Inflammatory macrophage treated with lipopolysaccharide for 4 hours (primary cell): ENCODE measurements around the gene HBS1L.
"Not testable (repeated sequence)": the region's sequence is repeated elsewhere in the genome, so short reads cannot be mapped to it uniquely, and the experiment has no call there.

Experiments used
- DNase-seq: peaks from one replicate; pipeline ENCODE4 v3.0.0-alpha.2; 2020

Gene HBS1L

DNA sequence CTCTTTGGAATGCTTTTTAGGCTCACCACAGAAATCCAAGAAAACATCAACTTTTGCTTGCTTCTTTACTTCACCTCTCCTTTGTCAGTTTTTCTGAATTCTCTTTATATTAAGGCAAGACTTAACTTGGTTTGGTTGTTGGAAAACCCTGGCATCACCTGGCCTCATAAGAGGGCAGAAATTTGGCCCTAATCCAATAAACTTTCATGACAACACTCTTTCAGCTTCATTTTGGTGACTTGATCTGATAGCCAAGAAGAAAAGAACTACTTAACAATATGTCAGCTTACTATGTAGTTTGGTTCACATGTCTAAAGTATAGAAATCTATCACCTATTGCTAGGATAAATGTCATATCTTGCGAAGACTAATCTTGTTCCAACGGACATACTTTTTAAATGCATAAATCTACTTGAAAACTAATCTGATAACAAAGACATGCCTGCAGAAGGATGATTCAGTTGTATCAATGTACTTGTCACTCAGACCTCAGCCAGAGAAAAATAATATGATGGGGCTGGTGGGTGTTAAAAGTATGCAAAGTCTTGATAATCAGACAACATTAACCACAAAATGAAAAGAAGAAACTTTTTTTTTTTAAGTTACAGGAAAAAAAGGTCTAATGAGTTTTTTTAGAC is 19.3 kb upstream of the HBS1L start:
- DNase-seq, result no peak

DNA sequence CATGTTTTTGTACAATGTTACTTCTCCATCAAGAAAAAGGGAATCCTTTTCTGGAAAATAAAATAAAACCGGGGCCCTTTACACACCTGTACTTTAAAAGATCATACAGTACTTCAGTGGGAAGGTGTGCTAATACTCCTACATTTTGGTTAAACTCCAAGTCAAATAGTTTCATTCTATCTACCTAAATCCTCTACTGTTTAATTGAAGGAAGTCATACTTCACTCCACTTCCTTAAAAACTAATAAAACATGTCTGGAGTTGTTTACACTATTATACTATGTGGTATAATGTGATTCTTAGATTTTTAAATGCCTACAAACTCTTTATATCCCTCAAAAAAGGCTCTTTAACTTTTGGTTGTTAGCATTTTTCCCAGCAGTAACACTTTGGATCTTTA is 18.6 kb upstream of the HBS1L start:
- no peak for DNase-seq

DNA sequence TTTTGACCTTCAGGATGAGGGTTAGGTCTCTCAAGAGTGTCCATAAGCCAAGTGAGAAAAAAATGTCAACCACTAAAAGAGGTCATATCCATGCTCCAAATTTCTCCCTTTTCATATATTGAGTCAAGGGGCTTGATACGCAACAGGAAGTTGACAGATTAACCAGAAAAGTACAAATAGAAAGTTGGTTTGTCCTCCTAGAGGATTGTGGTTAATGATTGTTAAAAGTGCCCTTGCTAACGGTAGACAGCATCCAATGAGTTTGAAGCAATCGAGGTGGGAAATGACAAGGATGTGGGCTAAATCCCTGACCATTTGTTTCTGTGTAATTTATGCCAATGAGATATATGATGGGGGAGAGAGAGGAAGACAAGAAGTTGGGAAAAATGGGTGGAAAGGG is 18.1 kb upstream of the HBS1L start:
- no peak for DNase-seq

DNA sequence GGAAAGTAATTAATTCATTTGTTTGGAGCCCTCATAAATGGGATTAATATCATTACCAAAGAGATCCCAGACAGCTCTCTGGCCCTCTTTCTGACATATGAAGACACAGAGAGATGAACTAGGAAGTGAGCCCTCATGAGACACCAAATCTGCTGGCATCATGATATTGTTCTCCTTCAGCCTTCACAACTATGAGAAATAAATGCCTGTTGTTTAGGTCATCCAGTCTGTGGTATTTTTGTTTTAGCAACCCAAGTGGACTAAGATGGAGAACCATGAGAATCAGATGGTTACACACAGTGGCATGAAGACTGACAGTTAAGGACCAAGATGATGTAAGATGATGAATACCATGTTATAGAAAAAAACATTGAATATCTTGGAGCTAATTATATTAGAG is 16.9 kb upstream of the HBS1L start:
- DNase-seq, result peak; percentile 55

DNA sequence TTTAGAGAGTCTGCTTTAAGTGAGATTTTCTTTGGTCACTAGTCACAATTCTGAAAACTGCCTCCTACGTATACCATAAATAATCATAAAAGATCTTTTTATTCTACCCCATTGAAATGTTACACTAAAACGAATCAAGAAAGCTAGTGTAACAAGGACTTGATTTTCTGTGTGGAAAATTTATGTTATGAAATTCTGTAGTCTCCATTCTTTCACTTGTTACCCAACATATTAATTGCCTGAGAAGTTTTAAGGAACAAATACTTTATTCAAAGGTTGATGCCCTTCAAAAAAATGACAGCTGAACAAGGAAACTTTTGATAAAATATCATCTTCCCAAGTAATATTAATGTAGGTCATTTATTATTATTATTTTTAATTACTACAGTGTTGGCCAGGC is 13.3 kb upstream of the HBS1L start:
- DNase-seq, result peak; percentile 50

DNA sequence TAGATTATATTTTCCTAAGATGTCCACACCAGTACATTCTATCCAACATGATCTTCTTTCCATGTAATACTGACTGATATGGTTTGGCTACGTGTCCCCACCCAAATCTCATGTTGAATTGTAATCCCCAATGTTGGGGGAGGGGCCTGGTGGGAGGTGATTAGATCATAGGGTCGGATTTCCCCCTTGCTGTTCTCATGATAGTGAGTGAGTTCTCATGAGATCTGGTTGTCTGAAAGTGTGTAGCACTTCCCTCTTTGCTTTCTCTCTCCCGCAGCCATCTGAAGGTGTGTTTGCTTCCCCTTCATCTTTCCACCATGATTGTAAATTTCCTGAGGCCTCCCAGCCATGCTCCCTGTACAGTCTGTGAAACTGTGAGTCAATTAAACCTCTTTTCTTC is 12.2 kb upstream of the HBS1L start:
- DNase-seq, result peak; percentile 60

DNA sequence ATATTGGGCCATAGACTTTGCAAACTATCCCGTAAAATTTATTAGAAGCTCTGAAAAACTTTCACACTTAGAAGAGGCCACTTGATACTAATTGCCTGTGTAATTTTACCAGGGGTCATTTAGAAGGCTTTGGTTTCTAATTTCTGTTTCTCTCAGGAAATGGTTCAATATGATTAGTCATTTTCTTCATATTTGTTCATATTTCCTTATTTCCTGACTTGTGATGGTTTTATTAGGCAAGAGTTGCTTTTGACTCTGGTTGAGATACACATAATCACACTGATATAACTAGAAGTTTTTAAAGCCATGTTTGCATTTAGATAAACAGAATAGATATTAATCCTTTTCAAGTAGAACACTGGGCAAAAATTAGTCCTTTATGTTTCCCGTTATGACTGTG is 11.8 kb upstream of the HBS1L start:
- peak; percentile 85 for DNase-seq

DNA sequence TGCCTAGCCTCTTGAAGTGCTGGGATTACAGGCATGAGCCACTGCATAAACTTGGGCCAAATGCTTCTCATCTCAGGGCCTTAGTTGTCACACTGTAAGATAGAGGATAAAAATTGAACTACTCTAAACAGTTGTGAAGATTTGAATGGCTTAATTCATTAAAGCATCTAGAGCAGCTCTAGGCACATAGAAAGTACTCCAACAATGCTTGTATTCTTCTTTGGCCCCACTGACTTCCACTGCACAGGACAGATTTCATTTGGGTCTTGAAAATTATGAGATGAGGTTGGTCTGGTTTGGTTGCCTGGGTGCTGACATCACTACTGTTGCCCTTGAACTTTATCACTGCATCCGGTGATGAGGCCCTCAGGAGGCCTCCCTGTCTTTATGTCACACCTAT is 10.0 kb upstream of the HBS1L start:
- DNase-seq, result no peak

DNA sequence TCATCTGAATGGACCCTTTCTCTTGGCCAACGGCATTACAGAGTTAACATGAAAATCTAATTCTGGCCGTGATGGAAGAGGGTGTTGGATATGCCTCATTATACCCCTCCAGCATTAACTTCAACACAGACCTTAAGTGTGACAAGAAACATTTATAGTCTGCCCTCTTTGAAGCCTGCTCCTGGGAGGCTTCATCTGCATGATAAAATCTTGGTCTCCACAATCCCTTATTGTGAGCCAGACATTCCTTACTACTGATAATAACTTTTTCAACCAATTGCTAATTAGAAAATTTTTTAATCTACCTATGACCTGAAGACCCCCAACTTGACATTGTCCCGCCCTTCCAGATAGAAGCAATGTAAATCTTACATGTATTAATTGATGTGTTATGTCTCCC is 9.3 kb upstream of the HBS1L start:
- no peak for DNase-seq

DNA sequence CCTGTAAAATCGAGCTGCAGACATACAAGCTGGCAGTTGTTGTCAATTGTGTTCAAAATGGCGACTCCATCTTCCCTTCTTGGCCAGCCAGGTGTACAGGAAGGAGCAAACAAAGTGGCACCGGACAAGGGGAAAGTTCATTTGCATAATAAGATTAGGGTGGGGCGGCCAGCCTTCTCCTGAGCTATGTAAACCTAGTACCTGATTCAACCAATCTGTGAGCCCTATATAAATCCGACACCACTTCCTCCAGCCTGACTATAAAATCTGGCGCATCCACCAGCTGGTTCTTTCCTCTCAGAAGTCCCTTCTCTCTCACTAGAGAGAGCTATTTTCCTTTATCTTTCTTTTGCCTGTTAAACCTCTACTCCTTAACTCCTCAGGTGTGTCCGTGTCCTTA is 8.1 kb upstream of the HBS1L start:
- no peak for DNase-seq

DNA sequence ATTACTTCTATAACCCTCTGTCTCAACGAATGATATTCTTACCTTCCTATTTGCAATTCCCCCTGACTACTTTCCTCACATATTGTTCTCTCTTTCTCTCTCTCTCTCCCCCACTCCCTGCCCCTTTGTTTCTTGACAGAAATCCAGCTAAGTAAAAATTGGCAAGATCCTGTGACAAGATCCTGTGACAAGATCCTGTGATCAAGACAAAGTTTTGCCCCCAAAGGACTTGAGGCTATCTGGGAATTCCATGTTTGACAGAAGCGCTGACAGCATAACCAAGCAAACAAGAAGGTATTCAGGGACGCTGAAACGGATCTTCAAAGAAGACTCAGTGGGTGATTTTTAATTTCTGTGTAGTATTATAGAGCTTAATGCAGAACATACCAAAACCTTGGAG is 5.5 kb upstream of the HBS1L start:
- no peak for DNase-seq

DNA sequence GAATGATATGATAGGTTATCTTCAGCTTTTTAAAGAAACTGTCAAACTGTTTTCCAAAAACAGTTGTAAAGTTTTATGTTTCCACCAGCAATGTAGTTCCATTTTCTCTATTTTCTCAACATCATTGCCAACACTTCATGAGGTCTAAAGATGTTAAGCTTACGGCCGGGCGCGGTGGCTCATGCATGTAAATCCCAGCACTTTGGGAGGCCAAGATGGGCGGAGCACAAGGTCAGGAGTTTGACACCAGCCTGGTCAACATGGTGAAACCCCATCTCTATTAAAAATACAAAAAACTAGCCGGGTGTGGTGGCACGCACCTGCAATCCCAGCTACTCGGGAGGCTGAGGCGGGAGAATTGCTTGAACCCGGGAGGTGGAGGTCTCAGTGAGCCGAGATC is 3.7 kb upstream of the HBS1L start:
- DNase-seq, result not testable (repeated sequence)

DNA sequence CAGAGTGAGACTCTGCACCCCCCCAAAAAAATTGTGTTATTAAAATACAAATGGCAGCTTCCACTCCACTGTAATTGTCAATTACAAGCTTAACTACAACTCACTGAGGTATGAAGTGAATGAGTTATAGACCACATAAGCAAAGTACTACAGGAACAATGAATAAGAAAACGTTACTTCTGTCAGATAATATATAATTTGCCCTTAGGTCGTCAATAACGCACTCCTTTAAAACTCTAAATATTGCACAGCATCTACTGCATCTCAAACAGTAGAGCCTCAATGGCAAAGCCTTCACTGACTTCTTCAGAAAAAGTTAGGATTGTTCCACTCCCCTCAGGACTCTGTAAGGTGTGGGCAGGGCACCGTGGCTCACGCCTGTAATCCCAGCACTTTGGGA is 2.0 kb upstream of the HBS1L start:
- DNase-seq, result no peak

DNA sequence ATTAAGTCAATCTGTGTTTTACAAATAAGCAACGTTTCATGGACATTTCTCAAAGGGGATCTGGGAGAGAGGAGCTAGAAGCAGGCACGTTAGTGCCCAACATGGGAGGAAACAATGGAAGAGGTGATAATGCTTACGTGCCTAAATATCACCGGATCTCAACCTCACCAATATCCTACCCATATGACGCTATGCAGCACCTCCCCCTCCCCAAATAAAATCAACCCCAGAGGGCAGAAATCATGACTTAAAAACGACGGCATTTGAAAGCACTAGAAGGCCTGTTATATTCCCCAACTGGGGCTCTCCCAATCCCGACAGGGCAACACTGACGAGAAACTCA is 425 bp downstream of the HBS1L start:
- no peak for DNase-seq

DNA sequence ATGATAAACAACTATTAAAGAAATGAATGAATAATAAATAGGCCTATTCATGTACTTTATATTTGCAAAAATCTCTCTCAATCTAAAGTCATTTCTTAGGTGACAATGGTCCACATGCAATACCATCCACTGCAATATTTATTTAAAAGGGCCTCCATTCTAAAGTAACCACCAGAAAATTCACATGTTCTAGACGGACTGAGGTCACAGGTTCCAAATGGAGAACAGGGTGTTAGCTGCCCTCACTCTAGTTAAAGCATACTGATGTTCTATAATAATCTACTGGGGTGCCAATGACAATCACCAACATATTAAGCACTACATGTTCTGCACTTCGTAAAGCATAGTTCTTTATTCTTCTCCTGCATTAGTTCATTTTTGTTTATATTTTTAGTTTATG is 1.2 kb downstream of the HBS1L start:
- DNase-seq, result no peak

DNA sequence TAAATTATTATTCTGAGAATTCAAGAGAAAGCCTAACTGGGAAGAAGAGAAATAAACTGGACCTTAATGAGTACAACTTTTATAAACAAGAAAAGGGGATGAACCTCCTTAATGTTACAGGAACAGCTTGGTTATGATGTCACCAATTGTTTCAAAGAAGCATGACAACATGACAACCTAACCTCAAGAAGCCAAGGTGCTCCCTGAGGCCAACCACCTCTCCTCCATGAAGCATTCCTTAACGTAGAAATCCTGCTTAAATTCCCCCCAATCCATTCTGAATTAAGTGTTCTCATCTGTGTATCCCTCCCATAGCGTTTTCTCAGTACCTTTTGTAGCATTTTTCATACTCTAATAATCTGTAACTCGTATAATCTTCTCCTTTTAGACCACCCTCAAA is 1.7 kb downstream of the HBS1L start:
- peak; percentile 11 for DNase-seq

DNA sequence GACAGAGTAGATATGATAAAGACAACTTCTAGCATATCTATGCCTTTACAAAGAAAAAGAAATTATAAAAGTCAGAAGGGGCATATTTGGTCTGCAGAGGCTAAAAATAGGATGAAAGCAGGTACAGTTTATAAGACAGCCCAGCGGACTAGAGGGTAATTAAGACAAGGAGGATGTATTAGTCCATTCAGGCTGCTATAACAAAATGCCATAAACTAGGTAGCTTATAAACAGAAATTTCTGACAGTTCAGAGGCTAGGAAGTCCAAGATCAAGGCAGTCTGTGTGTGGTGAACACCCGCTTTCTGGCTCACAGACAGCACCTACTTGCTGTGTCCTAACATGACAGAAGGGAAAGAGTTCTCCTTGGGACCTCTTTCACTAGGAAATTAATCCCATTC is 5.7 kb downstream of the HBS1L start:
- DNase-seq, result no peak

DNA sequence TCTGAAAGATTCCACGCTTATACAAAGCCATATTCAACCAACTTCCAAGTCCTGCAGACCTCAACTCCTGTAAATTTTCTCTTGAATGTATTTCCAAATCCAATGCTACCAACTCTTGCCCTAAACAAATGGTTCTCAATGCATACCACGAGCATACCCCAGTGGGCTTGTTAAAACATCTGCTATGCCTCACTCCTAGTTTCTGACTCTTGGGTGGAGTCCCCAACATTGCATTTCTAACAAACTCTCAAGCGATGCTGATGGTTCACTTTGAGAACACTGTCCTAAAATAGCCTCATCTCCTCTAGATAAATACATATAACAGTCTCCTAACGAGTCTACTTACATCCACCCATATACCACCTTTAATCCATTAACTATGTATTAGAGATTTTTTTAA is 7.3 kb downstream of the HBS1L start:
- DNase-seq, result no peak

DNA sequence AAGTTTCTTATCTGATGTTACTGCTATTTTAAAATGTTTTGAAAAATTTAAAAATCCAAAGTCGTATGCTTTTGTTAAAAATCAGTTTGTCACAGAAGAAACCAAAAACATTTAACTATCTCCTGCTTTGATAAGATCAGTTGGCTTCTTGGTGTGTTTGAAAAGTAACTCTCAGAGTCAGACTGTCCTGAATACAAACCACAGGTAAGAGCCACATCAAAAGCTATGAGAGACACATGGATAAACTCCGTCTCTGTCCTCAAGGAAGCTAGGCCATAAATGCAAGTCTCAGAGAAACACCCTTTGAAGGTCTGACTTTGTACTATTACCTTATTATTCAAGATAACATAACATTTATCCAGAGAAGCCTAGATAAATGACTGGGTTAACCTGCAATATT is 7.7 kb downstream of the HBS1L start:
- DNase-seq, result no peak

DNA sequence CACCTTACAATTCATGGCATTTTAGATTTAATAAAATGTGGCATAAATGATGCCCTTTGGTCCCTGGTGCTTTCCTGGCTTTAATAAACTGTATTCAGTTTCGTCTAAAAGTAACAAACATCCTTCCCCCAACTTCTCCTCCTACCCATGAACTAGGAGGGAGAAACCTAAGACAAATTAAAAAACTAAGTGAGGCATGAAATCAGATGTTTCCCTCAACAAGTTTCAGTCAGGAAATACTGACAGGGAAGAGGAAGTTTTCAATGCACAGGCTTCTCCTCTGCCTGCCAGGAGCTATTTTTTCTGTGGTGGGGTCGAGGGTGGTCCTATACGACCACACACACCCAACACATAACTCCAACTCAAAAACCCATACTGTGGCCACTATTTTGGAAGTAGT is 10.0 kb downstream of the HBS1L start:
- DNase-seq, result no peak

DNA sequence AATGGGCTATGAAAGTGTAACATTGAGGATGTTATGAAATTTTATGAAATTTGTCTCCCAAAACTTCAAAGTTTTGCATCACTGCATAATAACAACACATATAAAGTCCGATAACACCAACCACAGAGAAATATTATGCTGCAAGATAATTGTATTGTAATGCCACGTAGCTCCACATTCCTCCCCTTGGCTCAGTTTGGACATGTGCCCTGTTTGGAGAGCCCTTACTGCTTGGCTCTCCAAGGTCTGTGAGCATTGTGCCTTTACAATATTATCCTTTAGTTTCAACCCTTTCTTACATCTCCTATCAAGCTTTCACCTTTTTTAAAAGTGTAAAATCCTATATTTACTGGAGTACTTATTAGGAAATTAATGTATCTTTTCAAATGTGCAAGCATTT is 10.8 kb downstream of the HBS1L start:
- no peak for DNase-seq

DNA sequence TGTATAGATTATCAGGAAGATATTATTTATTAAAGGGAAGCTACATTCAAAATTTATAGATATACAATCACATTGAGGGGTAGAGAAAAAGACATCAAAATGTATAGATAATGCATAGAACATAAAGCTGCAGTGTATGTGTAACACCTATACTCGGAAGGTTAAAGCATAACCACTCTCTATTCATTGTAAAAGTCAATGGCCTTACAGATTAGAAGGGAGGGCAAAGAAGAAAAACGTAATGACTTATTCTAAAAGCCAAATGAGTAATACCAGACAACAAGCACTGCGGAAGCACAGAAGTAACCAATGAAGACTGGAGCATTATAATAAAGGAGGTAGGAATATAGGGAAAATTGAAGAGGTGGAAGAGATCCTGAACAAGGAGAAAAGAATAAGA is 11.3 kb downstream of the HBS1L start:
- DNase-seq, result no peak

DNA sequence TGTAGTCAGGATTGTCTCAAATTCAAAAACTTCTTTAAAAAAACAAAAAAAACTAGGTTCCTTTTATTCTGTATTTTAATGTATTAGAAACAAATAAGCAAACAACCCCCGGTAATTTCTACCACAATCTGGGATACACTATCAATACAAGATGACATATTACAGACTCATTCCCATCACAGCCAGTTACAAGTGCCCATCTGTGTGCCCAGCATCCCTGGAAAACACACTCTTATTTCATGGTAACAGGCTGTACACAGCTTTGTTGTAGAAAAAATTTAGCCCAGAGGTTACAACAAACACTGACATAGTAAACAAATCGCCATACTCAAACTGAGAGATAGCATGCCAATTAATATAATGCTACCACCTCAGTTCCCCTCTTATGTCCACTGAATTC is 16.3 kb downstream of the HBS1L start:
- DNase-seq, result no peak

DNA sequence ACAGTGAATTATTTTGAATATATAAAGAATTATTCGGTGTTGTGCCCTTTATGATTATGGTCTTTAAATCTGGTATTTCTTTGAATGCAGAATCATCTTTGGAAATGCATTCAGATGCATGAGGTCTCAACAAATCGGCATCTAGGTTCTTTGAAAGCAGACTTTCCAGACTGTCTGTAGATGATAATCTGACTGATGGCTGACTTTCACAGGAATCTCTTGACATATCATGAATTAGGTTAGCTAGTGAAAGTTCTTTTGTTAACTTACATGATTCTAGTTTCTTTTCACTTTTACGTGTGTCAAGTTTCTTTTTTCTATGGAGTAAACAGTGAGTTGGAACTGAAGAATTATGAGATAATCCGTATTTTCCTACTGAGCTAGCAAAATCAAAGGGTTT is 17.1 kb downstream of the HBS1L start:
- no peak for DNase-seq

DNA sequence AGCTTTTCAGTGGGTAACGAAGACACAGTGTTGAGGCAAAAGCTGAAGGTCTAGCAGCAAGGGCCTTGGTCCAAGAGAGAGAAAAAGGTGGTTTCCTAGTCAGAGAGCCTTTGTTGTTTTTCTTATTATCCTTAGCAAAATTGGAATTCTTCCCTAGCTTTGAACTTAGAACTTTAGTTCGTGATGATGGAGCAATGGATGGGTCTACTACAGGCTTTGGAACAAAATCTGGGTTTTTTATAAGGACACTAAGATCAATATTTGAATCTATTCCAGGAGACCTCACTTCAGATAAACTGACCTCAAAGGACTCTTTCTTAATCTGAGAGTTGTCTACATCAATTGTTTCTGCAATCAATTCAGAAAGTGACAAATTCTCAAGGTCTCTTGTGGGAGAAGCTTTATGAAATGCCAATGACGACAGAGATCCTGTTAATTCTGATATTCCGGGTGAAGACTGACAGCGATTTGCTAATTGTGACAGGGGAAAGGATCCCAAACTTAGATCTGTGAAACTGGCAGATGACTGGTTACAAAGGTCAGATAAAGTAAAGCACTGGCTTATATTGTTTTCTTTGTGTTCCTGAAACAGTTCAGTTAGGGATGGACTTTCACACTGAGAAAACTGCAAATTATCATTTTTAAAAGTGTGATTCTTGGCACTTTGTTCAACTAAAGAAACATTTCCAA is 17.7 kb downstream of the HBS1L start:
- no peak for DNase-seq
